Mucosa of stomach (tissue), 1 donor: Measurements from ENCODE around the gene EBF3.

Experiments
- H3K27me3 ChIP-seq: one replicate; pipeline ENCODE4 v1.7.0; 2013; ENCODE audit warnings: mild to moderate bottlenecking, low read length; ENCODE audit not compliant: control insufficient read depth, insufficient read depth
- H3K36me3 ChIP-seq: one replicate; pipeline ENCODE4 v1.7.0; 2013; ENCODE audit warnings: low read length; ENCODE audit not compliant: control insufficient read depth, insufficient read depth
- H3K4me1 ChIP-seq: one replicate; pipeline ENCODE4 v1.7.0; 2013; ENCODE audit warnings: mild to moderate bottlenecking, low read length; ENCODE audit not compliant: control insufficient read depth, insufficient read depth
- H3K4me3 ChIP-seq: one replicate; pipeline ENCODE4 v1.7.0; 2013; ENCODE audit warnings: low read length
- H3K9ac ChIP-seq: one replicate; pipeline ENCODE4 v1.7.0; 2013; ENCODE audit warnings: mild to moderate bottlenecking, low read length, moderate library complexity
- H3K9me3 ChIP-seq: one replicate; pipeline ENCODE4 v1.7.0; 2013; ENCODE audit warnings: mild to moderate bottlenecking, low read length, moderate library complexity; ENCODE audit not compliant: control insufficient read depth
- donor health status: Pancreatic carcinoma.

The EBF3 gene

DNA sequence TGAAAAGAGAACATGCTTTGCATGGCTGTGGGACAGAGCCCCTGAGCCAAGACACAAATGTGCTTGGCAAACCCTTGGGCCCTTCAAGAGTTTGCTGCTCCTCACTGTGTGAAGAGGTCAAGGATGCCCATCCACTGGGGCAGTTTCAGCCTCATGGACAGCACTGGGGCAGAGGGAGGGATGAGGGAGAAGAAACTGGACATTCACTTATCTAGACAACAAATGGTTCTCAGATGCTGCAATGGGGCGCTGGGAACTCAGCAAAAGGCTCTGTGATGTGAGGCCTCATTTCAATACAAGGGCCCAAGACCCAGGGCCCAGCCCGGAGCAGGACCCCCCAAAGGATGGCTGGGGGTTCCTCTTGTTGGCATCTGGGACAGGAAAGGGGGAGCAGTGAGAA lies 49.1 kb downstream of the EBF3 start:
- Histone ChIP-seq H3K9me3 (no peaks in the 10 kb centered on the region), H3K9ac (no peak overlapping the region), H3K27me3 (no peaks in the 10 kb centered on the region), H3K36me3 (no peaks in the 10 kb centered on the region), H3K4me1 (no peaks in the 10 kb centered on the region), H3K4me3 (no peak overlapping the region)

DNA sequence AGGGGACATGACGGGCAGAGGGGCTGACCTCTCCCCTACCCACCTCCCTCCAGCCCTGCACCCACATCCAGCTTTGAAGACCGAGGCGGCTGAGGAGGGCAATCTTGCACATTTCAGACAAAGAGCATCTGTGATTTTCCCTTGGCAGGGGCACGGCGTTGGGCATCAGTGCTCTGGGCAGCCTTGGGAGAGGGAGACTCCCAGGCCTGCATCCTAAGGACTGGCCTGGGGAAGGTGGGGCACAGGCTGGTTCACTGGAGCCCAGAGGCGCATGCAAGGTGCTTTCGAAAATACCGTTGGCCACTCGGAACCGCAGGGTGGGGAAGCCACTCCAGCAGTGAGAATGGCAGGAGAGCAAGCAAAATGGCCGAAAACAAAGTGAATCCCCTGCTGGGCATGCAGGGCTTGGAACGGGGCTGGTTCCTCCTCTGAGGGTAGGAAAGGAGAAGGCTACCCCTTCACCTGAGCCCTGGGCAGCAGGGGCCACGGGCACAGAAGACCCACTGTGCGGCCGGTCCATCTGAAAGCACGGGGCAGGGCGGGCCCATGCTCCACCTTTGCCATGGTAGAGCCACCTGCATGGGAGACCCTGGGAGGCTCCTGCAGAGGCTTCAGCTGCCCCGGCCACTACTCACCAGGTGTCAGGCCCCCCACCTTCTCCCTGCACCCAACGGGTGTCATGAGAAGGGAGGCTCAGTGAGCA lies 49.8 kb downstream of the EBF3 start:
- H3K4me1 ChIP-seq = no peaks in the 10 kb centered on the region
- no peak overlapping the region for H3K4me3 ChIP-seq
- H3K9me3 ChIP-seq = no peaks in the 10 kb centered on the region
- H3K9ac ChIP-seq = no peak overlapping the region
- H3K27me3 ChIP-seq = no peaks in the 10 kb centered on the region
- no peaks in the 10 kb centered on the region for H3K36me3 ChIP-seq

DNA sequence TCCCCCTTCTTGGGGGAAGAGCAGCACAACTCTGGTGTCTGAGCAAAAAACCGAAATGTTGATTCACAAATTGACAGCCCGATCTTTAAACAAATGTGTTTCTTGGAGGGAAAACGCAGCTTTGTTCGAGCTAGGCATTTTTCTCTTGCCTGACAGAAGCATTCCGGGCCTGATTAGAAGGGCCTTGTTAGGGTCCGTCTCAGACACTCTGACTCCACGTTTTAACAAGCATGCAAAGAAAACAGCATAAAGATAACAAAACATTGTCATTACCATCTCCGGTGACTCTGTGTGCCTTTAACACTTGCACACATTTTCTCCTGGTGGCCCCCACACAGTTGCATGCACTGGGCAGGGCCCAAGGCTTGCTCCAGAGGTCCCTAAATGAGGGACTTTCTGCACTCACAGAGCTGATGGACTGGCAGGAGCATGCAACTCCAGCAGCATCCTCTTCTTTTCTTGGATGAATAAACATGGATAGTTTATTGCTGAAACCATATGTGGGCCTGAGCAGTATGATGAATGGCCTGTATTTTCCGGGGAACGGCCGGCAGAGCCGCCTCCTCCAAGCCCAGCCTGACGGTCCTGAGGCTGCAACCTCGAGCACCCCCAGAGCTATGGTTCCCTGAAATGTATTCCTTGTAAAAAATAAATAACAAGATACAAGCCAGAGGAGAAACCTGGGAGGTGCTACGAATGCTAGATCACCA lies 50.9 kb downstream of the EBF3 start:
- no peaks in the 10 kb centered on the region for H3K9me3 ChIP-seq
- H3K27me3 ChIP-seq = no peaks in the 10 kb centered on the region
- H3K4me1 ChIP-seq = no peaks in the 10 kb centered on the region

DNA sequence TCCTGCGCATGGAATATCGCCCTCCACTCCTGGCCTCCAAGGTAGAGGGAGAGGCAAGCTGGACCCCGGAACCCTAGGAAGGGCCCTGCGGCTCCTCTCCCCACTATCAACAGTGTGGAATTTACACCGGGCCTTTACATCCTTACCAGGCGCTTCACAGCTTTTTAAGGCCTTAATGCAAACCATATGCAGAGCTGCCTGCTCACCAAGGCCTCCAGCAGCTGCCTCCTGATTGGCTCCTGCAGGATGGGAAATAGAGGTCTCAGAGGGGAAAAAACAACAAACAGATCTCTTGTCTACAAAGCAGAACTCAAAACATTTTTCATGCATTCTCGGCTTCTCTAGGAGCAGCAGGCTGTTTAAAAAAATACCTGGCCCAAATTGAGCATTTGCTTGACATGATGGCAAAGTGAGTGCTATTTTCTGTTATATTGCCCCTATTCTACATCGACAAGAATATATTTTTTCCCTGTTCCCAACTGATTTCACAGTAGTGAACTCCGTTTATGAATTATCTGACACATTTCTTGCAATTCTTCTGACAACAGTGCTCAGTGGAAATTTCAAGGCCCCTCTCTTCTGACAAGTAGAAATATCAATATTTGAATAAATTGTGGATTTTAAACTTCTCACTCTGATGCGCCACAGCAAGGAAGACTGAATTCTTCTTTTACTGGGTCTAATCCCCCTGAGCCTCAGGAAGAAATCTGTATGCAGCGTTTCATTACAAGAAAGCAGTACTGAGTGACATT lies 51.7 kb downstream of the EBF3 start:
- H3K9ac ChIP-seq = no peak overlapping the region
- H3K4me3 ChIP-seq = no peak overlapping the region
- H3K4me1 ChIP-seq = no peaks in the 10 kb centered on the region
- no peaks in the 10 kb centered on the region for H3K9me3 ChIP-seq
- no peaks in the 10 kb centered on the region for H3K27me3 ChIP-seq
- no peaks in the 10 kb centered on the region for H3K36me3 ChIP-seq

More for the DNA sequence above, 50.9 kb downstream of the EBF3 start:
- Histone ChIP-seq H3K9ac (no peak overlapping the region), H3K36me3 (no peaks in the 10 kb centered on the region), H3K4me3 (no peak overlapping the region)

DNA sequence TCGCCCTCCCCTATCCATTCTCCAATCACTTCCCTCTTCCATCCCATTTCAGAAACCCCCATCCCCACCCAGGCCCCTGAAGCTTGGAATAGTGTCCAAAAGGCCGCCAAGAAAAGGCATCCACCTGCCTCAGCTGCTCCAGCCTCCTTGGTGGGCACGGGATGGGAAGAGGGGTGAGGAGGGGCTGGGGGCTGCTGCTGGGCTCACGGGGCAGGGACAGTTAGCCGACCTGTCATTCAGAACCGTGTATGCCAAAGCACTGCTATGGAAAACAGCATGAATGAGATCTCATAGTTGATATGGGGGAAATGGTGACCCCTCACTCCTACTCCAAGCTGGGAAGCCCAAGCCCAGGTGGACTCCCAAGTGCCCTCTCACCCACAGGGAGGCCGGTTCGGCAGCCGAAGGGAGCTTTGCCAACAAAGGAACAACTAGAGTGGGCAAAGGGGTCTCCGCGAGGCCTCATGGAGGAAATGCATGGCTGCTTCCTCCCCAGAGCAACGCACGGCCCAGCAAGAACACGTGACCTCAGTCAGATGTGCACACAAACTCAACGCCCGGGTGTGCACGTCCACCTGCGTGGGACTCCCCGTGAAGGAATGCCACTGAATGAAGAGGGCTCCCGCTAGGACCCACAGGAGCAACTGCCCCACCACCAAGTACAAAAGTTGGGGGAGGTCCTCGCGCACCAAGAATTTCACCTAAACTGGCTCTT lies 52.5 kb downstream of the EBF3 start:
- Histone ChIP-seq H3K4me3 (no peak overlapping the region), H3K4me1 (no peaks in the 10 kb centered on the region), H3K27me3 (no peaks in the 10 kb centered on the region), H3K9ac (no peak overlapping the region), H3K9me3 (no peaks in the 10 kb centered on the region), H3K36me3 (no peaks in the 10 kb centered on the region)

DNA sequence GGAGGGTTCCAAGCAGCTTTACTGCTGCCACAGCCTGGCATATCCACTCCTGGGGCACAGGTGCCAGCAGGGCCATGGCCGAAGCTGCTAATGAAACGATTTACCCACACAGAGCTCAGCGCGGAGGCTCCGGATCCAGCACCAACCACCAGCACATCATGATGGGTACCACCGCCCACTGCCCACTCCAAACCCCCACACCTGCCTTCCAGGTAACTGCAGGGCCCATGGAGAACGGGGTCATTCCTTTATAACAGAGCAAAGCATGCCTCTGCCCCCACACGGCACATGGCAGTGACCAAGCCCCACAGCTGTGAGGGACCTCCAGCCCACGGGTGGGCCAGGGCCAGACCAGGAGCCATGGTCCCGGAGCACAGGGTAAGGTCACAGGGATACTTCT lies 53.2 kb downstream of the EBF3 start:
- Histone ChIP-seq H3K9ac (no peak overlapping the region), H3K36me3 (no peaks in the 10 kb centered on the region), H3K4me3 (no peak overlapping the region), H3K4me1 (no peaks in the 10 kb centered on the region), H3K9me3 (no peaks in the 10 kb centered on the region), H3K27me3 (no peaks in the 10 kb centered on the region)

DNA sequence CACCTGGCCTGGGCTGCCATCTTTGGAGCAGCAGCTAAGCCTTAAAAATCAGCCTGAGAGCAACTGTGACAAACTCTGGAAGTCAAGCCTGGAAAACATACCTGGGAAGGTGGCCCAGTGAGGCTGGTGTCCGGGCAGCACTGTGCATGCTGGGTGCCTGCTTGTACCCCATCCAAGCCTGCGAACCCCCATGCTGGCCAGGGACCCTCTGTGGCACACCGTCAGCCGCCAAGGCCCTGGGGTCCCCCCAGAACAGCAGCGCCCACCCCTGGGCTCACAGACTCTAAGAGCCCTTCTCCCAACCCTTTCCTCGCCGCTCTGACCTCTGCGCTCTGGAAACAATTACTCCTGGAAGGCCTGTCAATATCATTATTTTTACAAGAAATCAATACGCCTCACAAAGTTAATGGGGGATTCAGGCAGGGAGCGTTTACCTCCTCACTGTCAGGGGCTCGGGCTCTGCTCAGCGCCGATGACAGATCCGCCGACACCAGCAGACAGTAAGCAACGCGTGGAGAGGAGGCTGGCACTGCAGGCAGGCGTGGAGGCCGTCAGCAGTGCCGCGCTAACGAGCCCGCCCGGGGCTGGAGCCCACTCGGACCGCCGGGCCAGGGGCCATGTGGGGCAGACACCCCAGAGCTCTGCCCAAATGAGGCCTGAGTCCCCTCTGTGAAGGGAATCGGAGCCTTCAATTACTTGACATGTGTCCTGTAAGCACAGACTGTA lies 54.4 kb downstream of the EBF3 start:
- no peaks in the 10 kb centered on the region for H3K4me1 ChIP-seq
- H3K9ac ChIP-seq = no peak overlapping the region
- no peaks in the 10 kb centered on the region for H3K36me3 ChIP-seq
- no peak overlapping the region for H3K4me3 ChIP-seq
- H3K9me3 ChIP-seq = no peaks in the 10 kb centered on the region
- no peaks in the 10 kb centered on the region for H3K27me3 ChIP-seq

DNA sequence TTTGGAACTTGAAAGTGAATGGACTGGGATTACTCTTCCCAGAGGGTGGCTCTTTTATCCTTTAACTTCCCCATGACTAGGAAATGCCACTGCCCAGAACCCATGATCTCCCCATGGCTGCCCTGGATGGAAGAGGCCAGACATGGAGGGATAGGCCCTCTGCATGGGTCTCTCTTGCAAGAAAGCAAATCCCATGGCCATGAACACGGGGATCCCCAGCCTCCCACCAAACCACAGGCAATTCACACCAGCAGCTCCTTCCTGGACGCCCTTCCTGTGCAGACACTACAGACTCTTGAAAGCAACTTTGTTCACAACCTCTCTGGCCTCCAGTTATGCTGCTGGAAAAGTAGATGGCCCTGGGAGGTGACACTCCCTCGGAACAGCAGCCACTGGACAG lies 55.0 kb downstream of the EBF3 start:
- Histone ChIP-seq H3K4me1 (no peaks in the 10 kb centered on the region), H3K9ac (no peak overlapping the region), H3K4me3 (no peak overlapping the region), H3K27me3 (no peaks in the 10 kb centered on the region), H3K9me3 (no peaks in the 10 kb centered on the region), H3K36me3 (no peaks in the 10 kb centered on the region)

DNA sequence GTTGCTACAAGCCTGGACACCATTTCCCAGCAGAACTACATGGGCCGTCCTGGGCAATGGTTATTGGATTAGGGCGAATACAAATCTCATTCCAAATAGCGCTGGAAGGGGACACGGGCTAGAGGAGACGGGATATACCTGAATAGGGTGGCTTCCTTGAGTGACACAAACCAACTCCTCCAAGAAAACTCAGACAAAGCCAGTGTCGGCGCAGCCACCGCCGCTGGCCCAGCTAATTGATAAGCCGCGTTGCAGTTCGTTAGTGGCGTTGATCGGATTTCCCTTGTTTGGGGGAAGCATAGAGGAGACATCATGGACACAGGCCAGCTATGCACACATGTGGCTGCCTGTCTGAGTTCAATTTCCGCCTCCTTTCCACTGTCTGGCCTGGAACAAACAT lies 55.7 kb downstream of the EBF3 start:
- H3K9ac ChIP-seq = no peak overlapping the region
- no peaks in the 10 kb centered on the region for H3K4me1 ChIP-seq

DNA sequence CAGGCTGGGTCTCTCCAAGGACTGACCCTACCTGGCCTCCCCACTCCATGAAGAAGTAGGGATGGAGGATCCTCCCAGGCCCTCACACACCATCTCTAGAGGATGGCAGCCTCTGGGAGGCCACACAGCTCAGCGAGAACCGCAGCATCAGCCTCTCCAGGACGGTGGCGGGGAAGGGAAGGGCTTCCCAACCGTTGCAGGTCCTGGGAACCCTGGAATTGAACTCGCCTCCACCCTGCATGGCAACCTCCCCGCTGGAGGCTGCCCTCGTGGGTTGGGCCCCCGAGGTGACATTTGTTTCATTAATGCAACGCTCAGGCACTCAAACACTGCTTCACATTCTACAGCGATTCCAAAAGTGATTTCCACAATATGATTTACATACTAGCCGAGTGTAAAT lies 58.5 kb downstream of the EBF3 start:
- Histone ChIP-seq H3K9me3 (no peaks in the 10 kb centered on the region), H3K4me1 (no peaks in the 10 kb centered on the region), H3K9ac (no peak overlapping the region), H3K36me3 (no peaks in the 10 kb centered on the region), H3K27me3 (no peaks in the 10 kb centered on the region), H3K4me3 (no peak overlapping the region)

More for the DNA sequence above, 55.7 kb downstream of the EBF3 start:
- H3K9me3 ChIP-seq = no peaks in the 10 kb centered on the region
- no peaks in the 10 kb centered on the region for H3K36me3 ChIP-seq
- no peaks in the 10 kb centered on the region for H3K27me3 ChIP-seq
- no peak overlapping the region for H3K4me3 ChIP-seq

DNA sequence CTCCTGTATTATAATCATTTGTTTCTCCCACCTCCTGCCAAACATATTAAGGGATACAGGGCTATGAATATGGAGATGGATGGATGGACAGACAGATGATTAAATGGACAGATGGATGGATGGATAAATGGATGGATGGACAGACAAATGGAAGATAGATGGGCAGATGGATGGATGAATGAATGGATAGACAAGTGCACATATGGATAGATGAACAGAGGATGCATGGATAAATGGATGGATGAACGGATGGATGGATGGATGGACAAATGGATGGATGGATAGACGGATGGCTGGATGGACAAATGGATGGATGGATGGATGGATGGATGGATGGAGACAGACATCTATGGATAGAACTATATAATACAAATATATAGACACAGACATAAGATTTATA lies 59.8 kb downstream of the EBF3 start:
- Histone ChIP-seq H3K27me3 (no peaks in the 10 kb centered on the region), H3K4me3 (no peak overlapping the region), H3K36me3 (no peaks in the 10 kb centered on the region), H3K9ac (no peak overlapping the region), H3K4me1 (no peaks in the 10 kb centered on the region), H3K9me3 (no peaks in the 10 kb centered on the region)
